Lower leg skin (tissue), 3 donors: ENCODE measurements around the gene ST13.

Experiments
- CTCF ChIP-seq, 3 donors: fragments of 450-650 bp; IDR thresholded peaks; one replicate each; pipeline ENCODE4 v1.5.1; 2016; ENCODE audit warnings: antibody characterized with exemption in 3 of 3, mild to moderate bottlenecking in 3 of 3, moderate library complexity in 2 of 3
- POLR2A ChIP-seq, 2 donors: fragments of 450-650 bp; IDR thresholded peaks; one replicate each; pipeline ENCODE4 v1.6.1; 2016 to 2017; ENCODE audit warnings: antibody characterized with exemption in 2 of 2, mild to moderate bottlenecking in 1 of 2, moderate library complexity in 1 of 2

GRCh38 chr22:40904101-40904500 is 47.7 kb upstream of the ST13 start:
- no peak for TF ChIP-seq CTCF (IDR thresholded peaks at IDR 0.05)
- TF ChIP-seq POLR2A (IDR thresholded peaks at IDR 0.05): no peak
